Testis (tissue), 2 donors: ENCODE measurements around the gene BMP7.

ENCODE experiments used
- POLR2A ChIP-seq: fragments of 450-650 bp; IDR thresholded peaks from one replicate; pipeline ENCODE4 v1.6.1; 2017; ENCODE audit warnings: antibody characterized with exemption, mild to moderate bottlenecking, moderate library complexity
- TF ChIP-seq, protein P1 (sequence below), 3 experiments: fragments of 450-650 bp in 2 of 3; fragments of 200-600 bp in 1 of 3; sonication (generic) in 1 of 3; IDR thresholded peaks; one replicate each; pipeline ENCODE4 v1.5.1; 2016 to 2019; ENCODE audit warnings: antibody characterized with exemption in 3 of 3, mild to moderate bottlenecking in 2 of 3, moderate library complexity in 1 of 3

DNA sequence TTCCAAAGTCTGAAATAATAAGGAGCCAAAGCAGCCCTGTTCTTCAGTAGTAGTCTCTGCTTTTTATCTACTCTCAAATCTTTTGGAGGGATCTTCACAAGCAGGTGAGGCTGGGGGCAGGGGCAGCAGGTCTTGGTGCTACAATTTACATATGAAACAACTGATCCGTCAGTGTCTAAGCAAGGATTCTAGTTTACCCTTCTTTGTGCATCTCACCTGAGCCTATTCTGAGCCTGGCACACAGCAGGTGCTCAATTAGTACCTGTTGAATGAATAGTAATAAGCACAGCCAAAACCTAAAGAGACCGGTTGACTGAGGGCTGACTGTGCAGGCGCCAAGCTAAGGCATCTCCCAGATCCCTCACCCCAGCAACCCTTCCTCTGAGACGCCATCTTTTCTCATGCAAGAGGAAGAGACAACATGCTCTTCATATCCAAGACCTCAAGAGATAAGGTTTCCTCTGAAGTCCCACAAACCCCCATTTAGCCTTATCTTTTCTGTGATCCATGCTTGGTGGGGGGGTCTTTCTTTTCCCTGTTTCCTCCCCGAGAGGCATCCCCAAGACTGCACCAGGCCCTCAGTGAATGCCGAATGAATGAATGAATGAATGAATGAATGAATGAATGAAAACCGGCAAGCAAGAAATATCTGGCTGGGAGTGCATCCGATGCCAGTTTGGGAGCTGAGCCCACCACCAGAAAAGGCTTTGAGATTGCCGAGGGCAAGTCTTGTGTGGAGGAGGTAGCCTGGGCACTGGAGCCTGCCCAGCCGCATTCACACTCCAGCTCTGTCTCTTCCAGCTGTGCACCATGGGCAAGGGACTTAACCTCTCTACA lies 2.9 kb upstream of the BMP7 start:
- TF ChIP-seq, protein P1, sequence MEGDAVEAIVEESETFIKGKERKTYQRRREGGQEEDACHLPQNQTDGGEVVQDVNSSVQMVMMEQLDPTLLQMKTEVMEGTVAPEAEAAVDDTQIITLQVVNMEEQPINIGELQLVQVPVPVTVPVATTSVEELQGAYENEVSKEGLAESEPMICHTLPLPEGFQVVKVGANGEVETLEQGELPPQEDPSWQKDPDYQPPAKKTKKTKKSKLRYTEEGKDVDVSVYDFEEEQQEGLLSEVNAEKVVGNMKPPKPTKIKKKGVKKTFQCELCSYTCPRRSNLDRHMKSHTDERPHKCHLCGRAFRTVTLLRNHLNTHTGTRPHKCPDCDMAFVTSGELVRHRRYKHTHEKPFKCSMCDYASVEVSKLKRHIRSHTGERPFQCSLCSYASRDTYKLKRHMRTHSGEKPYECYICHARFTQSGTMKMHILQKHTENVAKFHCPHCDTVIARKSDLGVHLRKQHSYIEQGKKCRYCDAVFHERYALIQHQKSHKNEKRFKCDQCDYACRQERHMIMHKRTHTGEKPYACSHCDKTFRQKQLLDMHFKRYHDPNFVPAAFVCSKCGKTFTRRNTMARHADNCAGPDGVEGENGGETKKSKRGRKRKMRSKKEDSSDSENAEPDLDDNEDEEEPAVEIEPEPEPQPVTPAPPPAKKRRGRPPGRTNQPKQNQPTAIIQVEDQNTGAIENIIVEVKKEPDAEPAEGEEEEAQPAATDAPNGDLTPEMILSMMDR (IDR thresholded peaks at IDR 0.05): no peak
- no peak for TF ChIP-seq POLR2A
